COR-L47 (cell line): ENCODE measurements around the gene PAX2.

Source experiments
- DNase-seq: peaks from one replicate; lab custom pipeline; 2025; lab: John Stamatoyannopoulos, UW

Gene PAX2

GRCh38 chr10:100739517-100740368, 5.6 kb upstream of the PAX2 start:
- no peak for DNase-seq

DNA sequence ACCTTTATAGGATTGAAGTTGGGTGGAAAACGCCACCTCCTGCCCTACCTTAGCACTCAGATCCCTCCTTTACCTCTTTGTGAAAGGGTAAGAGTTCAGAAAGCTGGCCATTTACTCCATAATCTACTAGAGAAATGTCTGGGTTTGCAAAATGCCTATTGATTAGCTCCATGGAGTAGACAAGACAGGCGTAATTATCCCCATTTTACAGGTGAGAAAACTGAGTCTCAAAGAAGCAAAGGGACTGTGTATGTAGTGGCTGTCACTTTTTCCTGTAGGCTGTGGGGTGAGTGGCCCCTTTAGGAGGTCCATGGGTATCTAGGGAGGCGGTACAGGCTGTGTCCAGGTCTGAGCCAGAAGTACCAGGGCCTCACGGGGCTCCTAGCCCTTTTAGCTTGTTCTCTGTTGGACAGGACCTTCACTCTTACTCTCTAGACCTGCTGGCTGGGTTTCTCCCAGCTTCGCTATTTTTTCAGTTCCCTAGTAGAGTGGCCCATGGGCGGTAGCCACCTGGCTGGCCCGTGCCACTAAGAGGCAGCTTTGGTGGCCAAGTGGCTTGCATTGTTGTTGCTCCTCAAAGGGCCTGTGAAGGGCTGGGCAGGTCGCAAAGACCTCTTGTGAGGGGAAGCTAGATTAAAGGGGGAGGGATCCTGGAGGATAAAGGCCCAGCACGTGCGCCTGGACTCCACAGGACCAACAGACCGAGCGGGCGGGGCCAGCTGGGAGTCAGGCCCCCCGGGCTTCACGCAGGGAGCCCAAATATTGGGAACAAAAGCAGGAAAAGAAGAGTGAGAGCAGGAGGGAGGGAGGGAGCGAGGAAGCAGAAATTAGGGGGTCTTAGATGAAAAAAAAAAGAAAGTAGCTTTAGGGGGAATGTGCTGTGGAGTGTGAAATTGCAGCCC, 4.7 kb upstream of the PAX2 start:
- DNase-seq: no peak

DNA sequence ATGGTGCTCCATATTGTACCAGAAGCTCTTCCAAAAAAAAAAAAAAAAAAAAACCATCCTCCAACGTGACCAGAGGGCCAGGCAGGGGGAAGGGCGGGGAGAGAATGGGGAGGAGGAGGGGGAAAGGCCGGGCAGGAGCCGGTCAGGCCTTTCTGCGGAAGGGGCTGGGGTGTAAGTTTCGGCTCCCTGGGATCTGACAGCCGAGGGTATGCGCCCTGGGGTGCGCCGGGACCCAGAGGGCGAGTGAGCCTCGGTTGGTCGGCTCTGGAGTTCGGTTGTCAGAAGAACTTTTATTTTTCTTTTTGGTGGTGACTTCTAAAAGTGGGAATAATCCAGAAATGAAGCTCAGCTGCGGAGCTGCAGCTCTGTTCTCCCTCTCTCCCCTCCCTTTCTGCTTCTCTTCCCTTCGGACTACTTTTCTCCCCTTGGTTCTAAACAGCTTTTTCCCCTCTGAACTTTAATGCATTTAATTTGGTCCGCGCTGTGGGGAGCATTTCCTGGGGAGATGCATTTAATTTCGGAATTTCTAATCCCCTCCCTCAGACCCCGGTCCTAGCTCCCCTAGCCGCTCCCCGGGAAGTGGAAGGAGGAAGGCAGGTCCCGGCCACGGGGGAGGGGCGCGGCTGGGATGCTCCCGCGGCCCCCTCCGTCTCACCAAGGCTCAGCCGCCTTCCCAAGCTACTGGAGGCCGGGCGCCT, 3.9 kb upstream of the PAX2 start:
- no peak for DNase-seq

GRCh38 chr10:100742076-100742771, 3.2 kb upstream of the PAX2 start:
- DNase-seq: no peak

- no peak for DNase-seq
Observed at GRCh38 chr10:100742936-100743335, 2.4 kb upstream of the PAX2 start.

GRCh38 chr10:100743626-100744135, 1.7 kb upstream of the PAX2 start:
- DNase-seq: peak; percentile 42

- no peak for DNase-seq
Observed at GRCh38 chr10:100744136-100744986, 1.0 kb upstream of the PAX2 start.

- DNase-seq: no peak
Observed at GRCh38 chr10:100745882-100746783, 751 bp downstream of the PAX2 start.

DNA sequence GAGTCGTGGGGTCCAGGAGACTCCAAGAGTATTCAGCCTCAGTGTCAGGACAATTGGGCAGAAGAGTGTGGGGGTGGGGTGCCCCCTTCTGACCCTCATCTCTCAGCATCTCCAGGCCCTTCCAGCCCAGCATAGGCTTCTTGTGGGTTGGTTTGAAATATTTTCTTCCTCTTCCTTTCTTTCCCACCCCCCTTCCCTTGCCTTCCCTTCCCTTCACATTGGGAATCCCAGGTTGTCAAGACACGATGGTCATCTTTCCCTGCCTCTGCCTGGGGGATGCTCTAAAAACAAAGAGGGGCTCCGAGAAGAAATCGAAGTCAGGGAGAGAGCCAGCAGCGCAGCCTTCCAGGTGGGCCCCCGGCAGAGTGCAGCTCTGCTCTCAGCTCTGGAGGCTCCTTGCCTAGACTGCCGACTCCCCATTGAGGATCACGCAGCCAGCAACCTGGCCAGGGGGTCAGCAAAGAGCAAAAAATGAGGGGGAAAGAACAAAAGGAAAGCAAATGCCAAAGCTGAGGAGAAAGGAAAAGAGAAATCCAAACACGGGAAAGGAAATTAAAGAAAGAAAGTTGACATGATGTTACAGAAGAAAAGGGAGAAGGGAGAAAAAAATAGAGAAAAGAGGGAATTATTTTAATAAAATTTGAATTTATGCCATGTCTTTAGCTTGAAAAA, 1.5 kb downstream of the PAX2 start:
- DNase-seq: no peak

- no peak for DNase-seq
Observed at GRCh38 chr10:100747456-100748230, 2.3 kb downstream of the PAX2 start.

GRCh38 chr10:100748231-100749058, 3.1 kb downstream of the PAX2 start:
- DNase-seq: no peak

DNA sequence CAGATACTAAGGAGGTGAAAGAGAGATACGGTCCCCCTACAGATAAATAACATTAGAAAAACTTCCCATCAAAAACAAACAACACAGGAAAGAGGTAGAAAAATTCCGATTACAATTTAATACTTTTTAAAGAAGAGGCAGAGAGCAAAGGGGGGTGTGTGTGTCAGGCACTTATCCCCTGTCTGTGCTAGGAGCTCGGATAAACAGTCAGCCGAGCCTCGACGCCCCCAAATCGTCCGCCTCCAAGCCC, 3.6 kb downstream of the PAX2 start:
- no peak for DNase-seq

DNA sequence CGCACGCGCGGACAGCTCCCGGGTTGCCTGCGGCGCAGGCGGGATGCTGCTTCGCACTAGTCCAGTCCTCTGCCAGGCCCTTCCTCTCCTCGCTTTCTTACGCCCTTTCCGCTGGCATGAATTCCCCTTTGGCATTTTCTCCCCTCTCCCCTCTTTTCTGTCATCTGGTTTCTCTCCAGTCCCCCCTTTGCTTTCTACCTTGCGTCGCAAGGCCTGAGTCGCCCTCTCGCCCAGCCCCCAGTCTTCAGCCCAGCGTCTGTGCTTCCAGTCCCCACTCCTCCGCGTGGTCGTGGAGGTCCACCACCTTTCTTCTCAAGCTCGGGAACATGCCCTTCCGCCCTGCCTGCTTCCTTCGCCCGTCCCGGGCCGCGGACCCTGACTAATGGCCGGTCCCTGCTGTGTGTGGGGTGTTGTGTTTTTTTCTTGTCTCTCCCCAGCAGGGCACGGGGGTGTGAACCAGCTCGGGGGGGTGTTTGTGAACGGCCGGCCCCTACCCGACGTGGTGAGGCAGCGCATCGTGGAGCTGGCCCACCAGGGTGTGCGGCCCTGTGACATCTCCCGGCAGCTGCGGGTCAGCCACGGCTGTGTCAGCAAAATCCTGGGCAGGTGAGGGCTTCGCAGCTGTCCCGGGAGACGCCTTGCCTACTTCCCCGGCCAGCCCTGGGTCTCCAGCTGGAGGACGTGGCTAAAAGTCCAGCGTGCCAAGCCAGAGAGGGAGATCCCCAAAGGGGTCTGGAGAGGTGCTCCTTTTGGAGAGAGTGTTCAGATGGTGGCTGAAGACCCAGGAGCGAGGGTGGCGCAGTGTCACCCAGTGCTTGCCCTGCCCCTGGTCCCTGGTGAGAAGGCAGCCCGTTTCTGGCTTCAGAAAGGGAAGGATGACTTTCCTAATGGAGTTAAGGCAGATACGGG, 4.2 kb downstream of the PAX2 start:
- DNase-seq: no peak

GRCh38 chr10:100750291-100751210, 5.2 kb downstream of the PAX2 start:
- no peak for DNase-seq

- DNase-seq: no peak
Observed at GRCh38 chr10:100751211-100751933, 6.0 kb downstream of the PAX2 start.
